ENCODE results near the gene REEP3. TPM values are rescaled to one million over a fixed set of nuclear protein-coding genes. Genes with fewer than 3 reads are reported as not detected.

The REEP3 gene
- total and polyA plus RNA-seq, 2 of the 8 experiments (the other 6 are each of a cell fraction or from before 2014, with no cell fraction given), result 5.8 to 31.5 TPM

DNA sequence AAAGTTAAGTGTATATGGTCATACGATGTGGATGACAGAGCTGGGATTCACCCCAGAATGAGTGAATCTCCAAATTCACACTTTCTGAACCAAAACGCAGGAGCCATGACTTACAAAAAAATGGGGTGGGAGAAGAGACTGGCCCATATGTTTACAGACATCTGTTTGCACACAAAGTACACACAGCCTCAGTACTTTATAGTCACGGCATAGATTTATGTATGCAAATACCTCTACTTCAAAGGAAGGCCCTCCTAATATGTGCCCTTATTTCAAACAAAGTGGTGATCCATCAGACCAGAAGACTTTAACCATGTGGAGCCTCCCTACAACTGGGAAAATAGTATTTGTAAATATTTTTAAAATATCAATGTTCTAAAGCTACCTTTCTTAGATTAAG, 33.2 kb upstream of the REEP3 start (continued):
- TF ChIP-seq CHD1 (IDR thresholded peaks at IDR 0.05; ENCODE audit: low read depth, low read length) (no peak), SRF (IDR thresholded peaks at IDR 0.05; ENCODE audit: low read depth, low read length) (no peak), RXRA (IDR thresholded peaks at IDR 0.05; ENCODE audit: insufficient read depth, low read depth, low read length) (no peak), SIX5 (IDR thresholded peaks at IDR 0.05; ENCODE audit: low read depth, low read length) (no peak), SP4 (IDR thresholded peaks at IDR 0.05; ENCODE audit: low read length) (no peak), RNF2 (IDR thresholded peaks at IDR 0.05; ENCODE audit: borderline replicate concordance, low read depth, low read length, missing control alignments, poor library complexity, severe bottlenecking) (no peak)

Measured in H1 (cell line).